GM15510 (cell line): ENCODE measurements around the gene AKIRIN1.

Source experiments
- POLR2A ChIP-seq: IDR thresholded peaks from 3 replicates; pipeline ENCODE4 v1.6.1; 2011; ENCODE audit warnings: borderline replicate concordance; ENCODE audit not compliant: insufficient read length; ENCODE audit errors: extremely low read depth

The AKIRIN1 gene

DNA sequence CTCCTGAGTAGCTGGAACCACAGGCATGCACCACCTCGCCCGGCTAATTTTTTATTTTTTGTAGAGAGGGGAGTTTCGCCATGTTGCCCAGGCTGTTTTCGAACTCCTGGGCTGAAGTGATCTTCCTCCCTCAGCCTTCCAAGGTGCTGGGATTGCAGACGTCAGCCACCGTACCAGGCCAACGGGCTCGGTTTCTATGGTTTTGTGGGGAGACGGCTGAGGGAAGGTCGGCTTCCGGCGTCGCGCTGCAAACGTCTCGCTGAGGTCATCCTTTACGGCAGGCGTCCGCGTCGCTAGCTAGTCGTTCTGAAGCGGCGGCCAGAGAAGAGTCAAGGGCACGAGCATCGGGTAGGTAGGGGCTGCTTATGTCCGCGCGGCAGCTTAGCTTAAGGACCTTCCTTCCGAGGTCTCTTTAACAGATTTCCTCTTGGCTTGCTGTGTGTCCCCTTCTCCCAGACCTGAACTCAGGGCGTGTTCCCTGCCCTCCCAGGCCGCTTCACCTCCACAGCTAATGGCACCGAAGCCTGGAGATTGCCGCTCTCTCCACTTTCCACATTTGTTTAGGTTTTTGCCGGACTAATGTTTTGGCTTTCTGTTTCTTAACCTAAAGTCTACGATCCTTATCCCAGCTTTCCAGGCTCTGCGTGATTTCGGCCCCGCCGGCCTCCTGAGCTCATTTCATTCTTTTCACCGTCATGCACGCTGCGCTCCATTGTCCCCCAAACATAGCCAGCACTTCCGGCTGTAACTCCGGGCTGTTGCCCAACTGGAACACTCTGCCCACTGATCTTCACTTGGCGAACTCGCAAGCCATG, 35.2 kb downstream of the AKIRIN1 start, which contains the start of gene NDUFS5:
Gene NDUFS5, plus strand, starts transcription at position 300 of the 815 bp plus-strand sequence. CDS start 2,375 bp downstream, outside the sequence.
- TF ChIP-seq POLR2A: peak; percentile 85

DNA sequence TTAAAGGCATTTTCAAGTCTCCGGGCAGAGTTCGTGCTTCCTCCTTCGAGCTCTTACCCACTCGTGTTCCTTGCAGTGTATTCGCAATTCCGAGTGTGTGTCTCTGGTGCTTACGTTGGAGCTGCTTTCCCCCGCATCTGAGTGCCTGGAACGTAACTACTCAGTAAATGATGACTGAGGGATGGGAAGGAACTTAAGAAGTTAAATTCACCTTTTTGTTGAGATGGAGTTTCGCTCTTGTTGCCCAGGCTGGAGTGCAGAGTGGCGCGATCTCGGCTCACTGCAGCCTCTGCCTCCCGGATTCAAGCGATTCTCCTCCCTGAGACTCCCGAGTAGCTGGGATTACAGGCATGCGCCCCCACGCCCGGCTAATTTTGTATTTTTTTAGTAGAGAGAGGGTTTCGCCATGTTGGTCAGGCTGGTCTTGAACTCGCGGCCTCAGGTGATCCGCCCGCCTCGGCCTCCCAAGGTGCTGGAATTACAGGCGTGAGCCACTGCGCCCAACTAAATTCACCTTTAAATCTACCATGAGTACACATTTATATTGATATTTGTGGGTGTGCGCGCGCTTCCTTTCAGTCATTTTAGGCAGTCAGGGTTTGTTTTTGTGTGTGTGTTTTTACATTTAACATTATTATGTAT, 35.9 kb downstream of the AKIRIN1 start:
- TF ChIP-seq POLR2A: no peak

- no peak for TF ChIP-seq POLR2A
Observed at GRCh38 chr1:39034114-39034654, 43.1 kb downstream of the AKIRIN1 start.

GRCh38 chr1:39036678-39037077, 45.6 kb downstream of the AKIRIN1 start:
- no peak for TF ChIP-seq POLR2A

GRCh38 chr1:39043513-39043912, 52.4 kb downstream of the AKIRIN1 start:
- TF ChIP-seq POLR2A: no peak

DNA sequence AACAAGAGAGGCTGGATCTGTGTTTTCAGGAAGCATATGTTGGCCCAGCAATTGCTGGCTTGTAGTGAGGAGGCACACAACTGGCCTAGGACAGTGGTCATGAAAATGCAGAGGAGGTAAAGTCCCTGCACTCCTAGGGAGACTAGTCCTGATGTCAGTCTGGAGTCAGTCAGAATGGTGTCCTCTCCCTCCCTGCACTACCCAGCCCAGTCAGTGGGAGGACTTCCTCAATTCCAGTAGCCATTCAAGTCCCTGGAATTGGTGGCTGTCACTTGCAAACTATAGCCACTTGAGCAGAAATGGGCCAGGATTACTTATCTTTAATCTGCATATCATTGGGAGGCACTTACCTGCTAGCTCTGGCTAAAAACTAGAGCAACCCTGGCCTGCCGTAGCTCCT, 53.7 kb downstream of the AKIRIN1 start:
- TF ChIP-seq POLR2A: no peak

GRCh38 chr1:39045231-39045630, 54.2 kb downstream of the AKIRIN1 start:
- no peak for TF ChIP-seq POLR2A

DNA sequence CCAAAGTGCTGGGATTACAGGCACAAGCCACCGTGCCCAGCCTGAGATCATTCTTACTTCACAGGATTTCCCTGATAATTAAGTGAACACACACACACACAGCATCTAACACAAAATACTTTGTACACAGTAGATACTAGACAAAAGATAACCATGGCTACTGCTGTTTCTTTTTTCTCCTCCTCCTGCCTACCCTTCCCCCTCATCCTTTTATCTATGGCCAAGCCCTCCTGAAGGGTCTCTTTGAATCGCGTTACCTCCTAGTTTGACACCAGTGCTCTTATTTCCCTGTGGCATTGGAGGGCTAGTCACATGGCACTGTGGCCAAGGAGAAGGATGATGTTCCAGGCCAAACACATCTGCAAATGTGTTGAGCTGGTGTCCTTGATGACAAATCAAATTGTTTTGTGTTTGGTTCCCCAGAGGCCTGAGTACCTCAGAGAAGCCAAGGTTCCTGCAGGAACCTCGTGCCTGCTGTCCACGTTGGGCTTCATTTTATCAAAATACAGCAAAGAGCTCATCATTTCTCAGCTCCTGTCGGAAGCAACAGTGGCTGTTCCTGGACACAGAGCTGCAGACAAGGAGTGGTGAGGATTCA, 55.6 kb downstream of the AKIRIN1 start:
- TF ChIP-seq POLR2A: no peak

- no peak for TF ChIP-seq POLR2A
Observed at GRCh38 chr1:39047374-39048229, 56.5 kb downstream of the AKIRIN1 start.

DNA sequence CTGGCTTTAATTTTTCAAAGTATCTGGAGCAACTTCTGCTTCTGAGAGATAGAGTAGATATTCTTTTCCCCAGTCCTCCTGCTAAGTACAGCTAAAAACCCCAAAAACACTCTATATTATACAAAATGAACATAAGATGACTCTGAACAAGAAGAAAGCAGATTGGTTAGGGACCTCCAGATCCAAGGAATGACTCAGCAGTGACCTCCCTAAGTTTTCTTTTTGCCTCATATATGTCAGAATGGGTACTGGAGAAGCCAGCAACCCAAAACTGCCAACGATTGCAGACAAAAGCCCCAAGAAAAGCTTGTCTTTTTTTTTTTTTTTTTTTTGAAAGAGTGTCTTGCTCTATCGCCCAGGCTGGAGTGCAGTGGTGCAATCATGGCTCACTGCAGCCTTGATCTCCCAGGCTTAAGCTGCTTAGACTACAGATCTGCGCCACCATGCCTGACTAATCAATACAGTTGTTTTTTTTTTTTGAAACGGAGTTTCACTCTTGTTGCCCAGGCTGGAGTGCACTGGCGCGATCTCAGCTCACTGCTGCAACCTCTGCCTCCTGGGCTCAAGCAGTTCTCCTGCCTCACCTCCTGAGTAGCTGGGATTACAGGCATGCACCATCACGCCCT, 57.8 kb downstream of the AKIRIN1 start:
- no peak for TF ChIP-seq POLR2A

- TF ChIP-seq POLR2A: no peak
Observed at GRCh38 chr1:39050001-39050400, 58.9 kb downstream of the AKIRIN1 start.

GRCh38 chr1:39051956-39052355, 60.9 kb downstream of the AKIRIN1 start:
- TF ChIP-seq POLR2A: no peak
